GM12878 (cell line): ENCODE data around the gene STX1A. TPM values are rescaled to one million over a fixed set of nuclear protein-coding genes. Genes with fewer than 3 reads are reported as not detected.

Experiments used
- ATAC-seq: fragments of 200-7000 bp; cut with Tn5 transposase; 3 replicates; pipeline ENCODE4 v1.9.1; 2020; ENCODE audit warnings: mild to moderate bottlenecking, moderate library complexity
- BruUV-seq: library from RNA; stranded (reverse); fragments of 400-500 nt; replicated peaks from 2 replicates; lab custom pipeline; 2021; lab: Mats Ljungman, UMichigan
- CTCF ChIA-PET: fragments of 300-600 bp; sonication (Branson Sonifier 250); formaldehyde crosslinking; extraction: SDS; loops from one replicate; lab custom pipeline; 2021; ENCODE audit warnings: inconsistent platforms; lab: Yijun Ruan, JAX
- POLR2A ChIA-PET: fragments of 350-600 bp; formaldehyde crosslinking; extraction: SDS; loops from one replicate; lab custom pipeline; 2021; ENCODE audit warnings: inconsistent platforms; lab: Charles Lee
- RAD21 ChIA-PET: fragments of 300-600 bp; sonication (Branson Sonifier 250); formaldehyde crosslinking; loops from one replicate; lab custom pipeline; 2023; ENCODE audit warnings: antibody characterized with exemption; ENCODE audit not compliant: unreplicated experiment; lab: Charles Lee
- SMC1A ChIA-PET: fragments of 300-600 bp; sonication (Branson Sonifier 250); formaldehyde crosslinking; loops from one replicate; lab custom pipeline; 2023; ENCODE audit not compliant: unreplicated experiment, uncharacterized antibody; lab: Charles Lee
- DNase-seq: peaks from one replicate; pipeline ENCODE4 v3.0.0-alpha.2; 2011; ENCODE audit warnings: low read depth, low spot score
- FAIRE-seq: peaks from 3 replicates; lab custom pipeline; 2011; peaks lifted over from hg19 to GRCh38; lab: Jason Lieb, UNC
- H2AFZ ChIP-seq: 2 replicates; pipeline ENCODE4 v1.6.0; 2011; ENCODE audit warnings: low read depth, low read length, control low read depth; ENCODE audit not compliant: control insufficient read depth
- H3K27ac ChIP-seq: 2 replicates; pipeline ENCODE4 v1.5.1; 2011; ENCODE audit warnings: control low read depth; ENCODE audit not compliant: control insufficient read depth, insufficient read depth
- H3K27me3 ChIP-seq, 2 experiments: replicated peaks in 1 of 2; 2 replicates each; pipeline versions ENCODE4 v1.6.0 to v1.6.1; 2011; ENCODE audit warnings: low read length in 1 of 2; ENCODE audit not compliant: control insufficient read depth in 2 of 2, insufficient read depth in 2 of 2
- H3K36me3 ChIP-seq, 2 experiments: 2 replicates each; pipeline ENCODE4 v1.5.1; 2011; ENCODE audit warnings: low read length in 1 of 2; ENCODE audit not compliant: control insufficient read depth in 2 of 2, insufficient read depth in 2 of 2
- H3K4me1 ChIP-seq: 2 replicates; pipeline ENCODE4 v1.6.1; 2011; ENCODE audit warnings: mild to moderate bottlenecking, low read length, moderate library complexity, mixed read lengths; ENCODE audit not compliant: control insufficient read depth, insufficient read depth
- H3K4me2 ChIP-seq: 2 replicates; pipeline ENCODE4 v1.6.0; 2011; ENCODE audit warnings: control low read depth; ENCODE audit not compliant: control insufficient read depth, insufficient read depth
- H3K4me3 ChIP-seq: fragments of 200-600 bp; sonication (generic); 2 replicates; pipeline ENCODE4 v1.5.1; 2016
- H3K79me2 ChIP-seq: 2 replicates; pipeline ENCODE4 v1.6.0; 2011; ENCODE audit warnings: low read length; ENCODE audit not compliant: control insufficient read depth, insufficient read depth
- H3K9ac ChIP-seq: 2 replicates; pipeline ENCODE4 v1.8.0; 2011; ENCODE audit warnings: low read length, control low read depth, mixed read lengths; ENCODE audit not compliant: control insufficient read depth, insufficient read depth
- H3K9me3 ChIP-seq: replicated peaks from 3 replicates; pipeline ENCODE4 v1.5.1; 2011; ENCODE audit warnings: mild to moderate bottlenecking, low read length; ENCODE audit not compliant: control insufficient read depth, insufficient read depth
- H4K20me1 ChIP-seq: 2 replicates; pipeline ENCODE4 v1.6.0; 2011; ENCODE audit not compliant: control insufficient read depth, insufficient read depth
- ETV6 ChIP-seq, 2 experiments: fragments of 450-650 bp in 1 of 2; IDR thresholded peaks in 1 of 2; conservative IDR thresholded peaks in 1 of 2; 2 replicates each; pipeline ENCODE4 v1.6.1; 2014; ENCODE audit warnings: antibody characterized with exemption in 1 of 2, borderline replicate concordance in 1 of 2, low read depth in 1 of 2, mild to moderate bottlenecking in 1 of 2, moderate library complexity in 1 of 2
- JUNB ChIP-seq: IDR thresholded peaks from 2 replicates; pipeline ENCODE4 v1.6.1; 2016; ENCODE audit warnings: antibody characterized with exemption, mild to moderate bottlenecking
- MEF2A ChIP-seq: IDR thresholded peaks from 2 replicates; pipeline ENCODE4 v1.6.1; 2011; ENCODE audit warnings: low read depth, mild to moderate bottlenecking, low read length, moderate library complexity; ENCODE audit not compliant: insufficient read depth
- NFYA ChIP-seq: IDR thresholded peaks from 2 replicates; pipeline ENCODE4 v1.6.1; 2011; ENCODE audit warnings: low read depth, mild to moderate bottlenecking, low read length, improper control_type of control experiment, borderline replicate concordance
- TCF7 ChIP-seq: IDR thresholded peaks from 2 replicates; pipeline ENCODE4 v1.6.1; 2014; ENCODE audit warnings: antibody characterized with exemption, borderline replicate concordance
- WRNIP1 ChIP-seq: IDR thresholded peaks from 2 replicates; pipeline ENCODE4 v1.6.1; 2011; ENCODE audit warnings: low read depth, low read length, improper control_type of control experiment, borderline replicate concordance
- ZZZ3 ChIP-seq: IDR thresholded peaks from 2 replicates; pipeline ENCODE4 v1.6.1; 2011; ENCODE audit warnings: low read depth; ENCODE audit not compliant: control insufficient read depth, insufficient read length
- WGBS: methylation state at CpG from one replicate; pipeline ENCODE4 v1.1.6; 2016; ENCODE audit warnings: low lambda C conversion rate; ENCODE audit not compliant: insufficient replicate concordance, insufficient coverage; ENCODE audit errors: missing lambda C conversion rate; 5-methylcytosine and 5-hydroxymethylcytosine counted together
- in situ Hi-C: fragments of 300-500 bp; cut with MboI; formaldehyde crosslinking; loops from 9 replicates; pipeline ENCODE4 v1.14.3; 2018; ENCODE audit warnings: mixed read lengths
- intact Hi-C: fragments of 100-400 bp; cut with micrococcal nuclease; formaldehyde crosslinking; loops from one replicate; pipeline ENCODE4 v1.14.2; 2022; ENCODE audit not compliant: unreplicated experiment
- polyA plus RNA-seq, 11 experiments: library from polyadenylated mRNA; depleted of rRNA in 4 of 11; unstranded in 6 of 11; stranded (reverse) in 5 of 11; fragments of >200 nt; fragmentation: Nextera tagmentation in 4 of 11; fragmentation: Illumina TruSeq in 1 of 11; extraction: Ambion mirVana in 4 of 11; extraction: Trizol in 1 of 11; gene quantifications; 1 replicate in 1 of 11; 2 replicates in 10 of 11; pipeline versions ENCODE4 v1.2.1 to v1.2.3, GENCODE V29; 2011 to 2016; ENCODE audit warnings: inconsistent platforms in 2 of 11, missing spikeins in 2 of 11, low read depth in 1 of 11
- total RNA-seq, 4 experiments: library from RNA; depleted of rRNA in 3 of 4; stranded (reverse); fragments of >200 nt in 3 of 4; fragmentation: Illumina TruSeq in 1 of 4; extraction: Trizol in 1 of 4; gene quantifications; 2 replicates each; pipeline versions ENCODE4 v1.2.1 to v1.2.3, GENCODE V29; 2013 to 2021
- TF ChIP-seq, protein P1 (sequence below): fragments of 450-650 bp; IDR thresholded peaks from 2 replicates; pipeline ENCODE4 v1.6.1; 2016; ENCODE audit warnings: mild to moderate bottlenecking
- TF ChIP-seq, protein P2 (sequence below), 3 experiments: IDR thresholded peaks in 2 of 3; conservative IDR thresholded peaks in 1 of 3; 2 replicates each; pipeline ENCODE4 v1.5.1; 2011; ENCODE audit warnings: low read depth in 3 of 3, low read length in 3 of 3, mild to moderate bottlenecking in 3 of 3, control low read depth in 2 of 3, moderate library complexity in 2 of 3, inconsistent platforms in 1 of 3, mixed read lengths in 1 of 3; ENCODE audit not compliant: control insufficient read depth in 2 of 3, insufficient read depth in 1 of 3; ENCODE audit errors: extremely low read depth in 1 of 3
- TF ChIP-seq, protein P3 (sequence below): fragments of 450-650 bp; IDR thresholded peaks from 2 replicates; pipeline ENCODE4 v1.6.1; 2017; ENCODE audit warnings: borderline replicate concordance

STX1A gene
- total and polyA plus RNA-seq, 10 of the 15 experiments (the other 5 are each of a cell fraction or from before 2014, with no cell fraction given): 0.15 to 5.3 (median 2.5) TPM

DNA sequence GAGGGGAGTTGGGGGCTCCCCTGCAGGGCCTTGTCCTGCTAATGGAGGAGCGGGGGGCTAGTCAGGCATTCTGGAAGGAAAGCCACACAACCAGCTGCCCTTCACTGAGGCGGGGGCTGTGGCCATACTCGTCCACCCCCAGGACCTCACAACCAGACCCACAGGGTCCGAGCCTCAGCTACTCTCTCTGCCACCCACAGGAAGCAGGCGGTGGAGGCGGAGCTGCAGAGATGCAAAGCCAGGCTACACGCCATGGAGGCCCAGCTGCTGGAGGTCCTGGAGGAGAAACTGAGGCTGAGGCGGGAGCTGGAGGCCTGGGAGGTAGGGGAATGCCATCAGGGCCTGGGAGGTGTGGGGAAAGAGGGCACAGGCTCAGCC is 16.0 kb upstream of the STX1A start:
- Histone ChIP-seq H2AFZ (no peak overlapping the region), H3K9ac (no peak overlapping the region), H3K4me1 (no peaks in the 10 kb centered on the region; the same call in 1 of the 2 replicates), H4K20me1 (no peaks in the 10 kb centered on the region), H3K27me3 (no peaks in the 10 kb centered on the region), H3K27ac (no peak overlapping the region), H3K79me2 (no peaks in the 10 kb centered on the region; the same call in 1 of the 2 replicates), H3K36me3 (peaks cover 0 to 8% of the 10 kb centered on the region in 2 experiments; a peak in 3 of 4 replicates), H3K4me2 (no peak overlapping the region), H3K4me3 (no peak overlapping the region)
- CTCF ChIA-PET: interaction anchor here (0.7 to 3.8 kb wide), 14 partner anchors 10 to 820 kb away, joined by 3 to 21 read pairs (median 4); no protein-coding TSS in a partner anchor
- no peak for FAIRE-seq
- no peak for ATAC-seq
- SMC1A ChIA-PET: interaction anchor here (1.1 to 3.8 kb wide), 3 partner anchors 129 to 230 kb away, joined by 3 to 13 read pairs (median 3); no protein-coding TSS in a partner anchor
- in situ Hi-C loops (no loop called here), intact Hi-C loops (loop anchor here (2.0 to 10.0 kb wide), 3 partner anchors 119 to 211 kb away; partner anchors contain the start of gene BAZ1B)
- POLR2A ChIA-PET: no interaction called here
- DNase-seq: no peak
- 88% methylated on average over 6 of the region's 8 CpGs for WGBS
- no TSS peak for BruUV-seq
- TF ChIP-seq ZZZ3: no peak
- no peak for TF ChIP-seq WRNIP1
- TF ChIP-seq, protein P1, sequence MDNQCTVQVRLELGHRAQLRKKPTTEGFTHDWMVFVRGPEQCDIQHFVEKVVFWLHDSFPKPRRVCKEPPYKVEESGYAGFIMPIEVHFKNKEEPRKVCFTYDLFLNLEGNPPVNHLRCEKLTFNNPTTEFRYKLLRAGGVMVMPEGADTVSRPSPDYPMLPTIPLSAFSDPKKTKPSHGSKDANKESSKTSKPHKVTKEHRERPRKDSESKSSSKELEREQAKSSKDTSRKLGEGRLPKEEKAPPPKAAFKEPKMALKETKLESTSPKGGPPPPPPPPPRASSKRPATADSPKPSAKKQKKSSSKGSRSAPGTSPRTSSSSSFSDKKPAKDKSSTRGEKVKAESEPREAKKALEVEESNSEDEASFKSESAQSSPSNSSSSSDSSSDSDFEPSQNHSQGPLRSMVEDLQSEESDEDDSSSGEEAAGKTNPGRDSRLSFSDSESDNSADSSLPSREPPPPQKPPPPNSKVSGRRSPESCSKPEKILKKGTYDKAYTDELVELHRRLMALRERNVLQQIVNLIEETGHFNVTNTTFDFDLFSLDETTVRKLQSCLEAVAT: no peak
- TF ChIP-seq NFYA: no peak
- TF ChIP-seq ETV6 (conservative IDR thresholded peaks at IDR 0.05 in 1 of 2, IDR thresholded peaks at IDR 0.05 in 1 of 2; ENCODE audit: borderline replicate concordance in 1 of 2, low read depth in 1 of 2): no peak
- TF ChIP-seq, protein P2, sequence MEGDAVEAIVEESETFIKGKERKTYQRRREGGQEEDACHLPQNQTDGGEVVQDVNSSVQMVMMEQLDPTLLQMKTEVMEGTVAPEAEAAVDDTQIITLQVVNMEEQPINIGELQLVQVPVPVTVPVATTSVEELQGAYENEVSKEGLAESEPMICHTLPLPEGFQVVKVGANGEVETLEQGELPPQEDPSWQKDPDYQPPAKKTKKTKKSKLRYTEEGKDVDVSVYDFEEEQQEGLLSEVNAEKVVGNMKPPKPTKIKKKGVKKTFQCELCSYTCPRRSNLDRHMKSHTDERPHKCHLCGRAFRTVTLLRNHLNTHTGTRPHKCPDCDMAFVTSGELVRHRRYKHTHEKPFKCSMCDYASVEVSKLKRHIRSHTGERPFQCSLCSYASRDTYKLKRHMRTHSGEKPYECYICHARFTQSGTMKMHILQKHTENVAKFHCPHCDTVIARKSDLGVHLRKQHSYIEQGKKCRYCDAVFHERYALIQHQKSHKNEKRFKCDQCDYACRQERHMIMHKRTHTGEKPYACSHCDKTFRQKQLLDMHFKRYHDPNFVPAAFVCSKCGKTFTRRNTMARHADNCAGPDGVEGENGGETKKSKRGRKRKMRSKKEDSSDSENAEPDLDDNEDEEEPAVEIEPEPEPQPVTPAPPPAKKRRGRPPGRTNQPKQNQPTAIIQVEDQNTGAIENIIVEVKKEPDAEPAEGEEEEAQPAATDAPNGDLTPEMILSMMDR (IDR thresholded peaks at IDR 0.05 in 2 of 3, conservative IDR thresholded peaks at IDR 0.05 in 1 of 3; ENCODE audit: control insufficient read depth in 2 of 3, extremely low read depth in 1 of 3, insufficient read depth in 1 of 3, low read depth in 3 of 3, low read length in 3 of 3): no peak
- no peak for TF ChIP-seq JUNB
- no peak for TF ChIP-seq TCF7
- no peak for TF ChIP-seq MEF2A
- TF ChIP-seq, protein P3, sequence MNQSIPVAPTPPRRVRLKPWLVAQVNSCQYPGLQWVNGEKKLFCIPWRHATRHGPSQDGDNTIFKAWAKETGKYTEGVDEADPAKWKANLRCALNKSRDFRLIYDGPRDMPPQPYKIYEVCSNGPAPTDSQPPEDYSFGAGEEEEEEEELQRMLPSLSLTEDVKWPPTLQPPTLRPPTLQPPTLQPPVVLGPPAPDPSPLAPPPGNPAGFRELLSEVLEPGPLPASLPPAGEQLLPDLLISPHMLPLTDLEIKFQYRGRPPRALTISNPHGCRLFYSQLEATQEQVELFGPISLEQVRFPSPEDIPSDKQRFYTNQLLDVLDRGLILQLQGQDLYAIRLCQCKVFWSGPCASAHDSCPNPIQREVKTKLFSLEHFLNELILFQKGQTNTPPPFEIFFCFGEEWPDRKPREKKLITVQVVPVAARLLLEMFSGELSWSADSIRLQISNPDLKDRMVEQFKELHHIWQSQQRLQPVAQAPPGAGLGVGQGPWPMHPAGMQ: no peak
- TF ChIP-seq, all 136 proteins: peak for 0
- RAD21 ChIA-PET: interaction anchor here (0.9 to 2.1 kb wide), 3 partner anchors 129 to 353 kb away, joined by 3 to 13 read pairs (median 3); no protein-coding TSS in a partner anchor
- no peaks in the 10 kb centered on the region for H3K9me3 ChIP-seq
